GM18519 (cell line): ENCODE data around the gene RWDD4.
"Not testable (repeated sequence)": the region's sequence is repeated elsewhere in the genome, so short reads cannot be mapped to it uniquely, and the experiment has no call there.

Experiments used
- ATAC-seq: cut with Tn5 transposase; IDR thresholded peaks from one replicate; pipeline ENCODE4 v1.9.1; 2021; ENCODE audit warnings: mild to moderate bottlenecking, moderate library complexity; ENCODE audit not compliant: unreplicated experiment, low FRiP score

RWDD4 gene

DNA sequence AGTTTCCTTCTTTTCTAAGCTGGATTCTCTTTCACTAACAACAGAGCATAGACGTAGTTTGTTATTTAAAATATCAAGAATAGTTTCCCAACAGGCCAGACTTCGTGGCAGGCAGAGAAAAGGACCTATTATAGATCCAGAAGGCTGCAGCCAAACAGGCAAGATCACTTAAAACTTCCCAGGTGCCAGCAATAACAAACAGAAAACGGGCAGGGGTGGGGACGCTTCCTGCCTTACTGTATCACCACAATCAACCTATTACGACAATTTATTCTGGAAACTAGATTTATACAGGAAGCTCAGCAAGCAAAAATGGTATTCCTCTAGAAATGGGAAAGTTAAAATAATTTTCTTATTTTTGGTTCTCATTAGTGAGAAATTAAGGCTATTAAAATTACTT lies 22.1 kb downstream of the RWDD4 start:
- no peak for ATAC-seq

DNA sequence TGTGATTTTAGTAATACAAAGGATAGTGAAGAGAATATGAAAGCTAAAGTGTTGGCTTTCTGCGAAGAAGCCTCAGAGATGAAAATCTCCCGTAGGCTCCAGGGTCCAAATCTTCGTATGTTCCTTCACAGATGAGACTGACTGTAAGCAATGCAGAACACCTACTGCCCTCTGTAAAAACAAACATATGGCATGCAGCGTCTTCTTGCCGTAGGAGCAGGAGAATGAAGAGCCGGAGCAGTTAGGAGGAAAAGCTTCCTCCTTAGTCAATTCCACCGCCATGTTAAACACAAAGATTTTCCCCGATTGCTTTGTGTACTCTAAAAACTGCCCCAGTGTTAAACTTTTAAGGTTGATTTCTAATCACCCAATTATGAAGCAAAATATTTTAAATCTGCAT lies 22.5 kb downstream of the RWDD4 start:
- ATAC-seq, result no peak

DNA sequence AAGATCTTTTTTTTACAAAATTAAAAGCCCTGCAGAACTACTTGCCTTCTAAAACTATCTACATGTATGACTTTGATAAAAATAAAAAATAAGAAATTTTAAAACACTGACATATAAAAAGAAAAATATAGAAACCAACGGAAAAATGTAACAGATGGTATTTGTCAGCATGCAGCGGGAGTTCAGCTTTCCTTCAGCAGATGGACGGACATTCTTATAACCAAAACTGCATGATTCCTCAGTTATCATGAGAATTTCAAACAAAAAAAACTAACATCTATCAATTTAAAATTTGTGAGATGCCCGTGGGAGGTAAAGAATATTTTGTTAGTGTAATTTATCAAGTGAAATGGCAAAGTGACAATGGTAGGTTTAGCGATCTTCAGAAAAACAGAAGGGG lies 23.2 kb downstream of the RWDD4 start:
- no peak for ATAC-seq

DNA sequence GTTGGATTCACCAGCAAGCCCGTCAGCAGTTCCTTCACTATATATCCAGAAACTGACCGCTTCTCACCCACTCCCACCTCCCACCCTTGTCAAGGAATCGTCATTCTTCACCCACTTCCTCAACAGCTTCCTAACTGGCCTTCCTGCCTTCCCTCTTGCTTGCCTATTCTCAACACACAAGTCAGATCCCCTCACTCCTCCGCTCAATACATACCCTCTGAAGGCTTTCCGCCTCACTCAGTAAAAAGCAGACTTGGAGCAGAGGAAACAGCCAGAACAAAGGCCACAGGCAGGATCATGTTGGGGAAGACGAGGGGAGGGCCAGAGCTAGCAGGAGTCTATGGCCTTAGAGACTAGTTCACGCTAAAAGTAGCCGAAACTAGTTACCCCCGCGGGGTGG lies 23.7 kb downstream of the RWDD4 start:
- no peak for ATAC-seq

DNA sequence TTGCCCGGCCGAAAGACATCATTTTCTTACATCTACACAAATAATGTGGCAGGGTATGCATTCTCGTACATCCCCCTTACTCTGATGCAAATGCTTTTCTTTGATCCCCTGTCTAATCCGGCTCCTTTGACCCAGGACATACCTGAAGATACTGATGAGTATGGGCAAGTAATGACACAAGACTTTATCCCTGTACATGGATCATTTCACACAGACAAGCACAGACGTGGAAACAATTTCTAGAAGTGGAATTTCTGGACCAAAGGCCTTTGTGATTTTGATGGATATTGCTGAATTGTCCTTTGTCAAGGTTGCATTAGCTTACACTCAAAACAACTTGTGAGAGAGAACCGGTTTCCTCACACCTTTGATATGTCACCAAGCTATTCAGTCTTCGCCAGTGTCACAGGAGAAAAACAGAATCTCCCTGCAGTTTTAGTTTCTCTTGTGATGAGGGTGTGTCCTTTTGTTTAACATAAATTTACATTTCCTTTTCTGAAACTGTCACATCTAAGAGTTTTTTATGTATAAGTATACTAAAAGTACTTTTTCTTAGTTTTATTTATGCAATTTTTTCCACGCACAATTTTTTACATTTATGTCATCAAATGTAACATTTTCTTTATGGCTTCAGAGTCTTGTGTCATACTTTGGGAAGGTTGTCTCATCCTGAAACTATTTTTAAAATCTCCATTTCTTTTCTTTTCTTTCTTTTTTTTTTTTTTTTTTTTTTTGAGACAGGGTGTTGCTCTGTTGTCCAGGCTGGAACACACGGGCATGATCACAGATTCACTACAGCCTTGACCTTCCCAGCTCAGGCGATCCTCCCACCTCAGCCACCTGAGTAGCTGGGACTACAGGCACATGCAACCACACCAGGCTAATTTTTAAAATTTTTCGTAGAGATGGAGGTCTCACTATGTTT lies 25.2 kb downstream of the RWDD4 start:
- ATAC-seq, result no peak

DNA sequence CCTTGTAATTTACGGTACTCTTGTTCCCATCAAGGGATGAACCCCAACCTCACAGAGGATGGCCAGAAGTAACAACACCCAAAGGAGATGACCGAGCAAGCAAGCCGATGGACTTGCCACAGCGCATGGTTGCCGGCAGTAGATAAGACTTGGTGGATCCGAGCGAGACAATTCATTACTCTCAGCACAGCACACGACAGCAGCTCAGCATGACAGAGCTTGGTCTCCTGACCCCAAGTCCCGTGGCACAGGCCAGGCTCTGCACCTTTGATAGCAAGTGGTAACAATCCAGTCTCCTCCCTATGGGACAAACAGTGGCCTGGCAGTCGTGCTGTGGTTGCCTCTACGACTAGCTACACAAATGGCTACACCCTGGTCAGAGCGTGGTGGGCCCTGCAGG lies 26.3 kb downstream of the RWDD4 start:
- ATAC-seq, result no peak

DNA sequence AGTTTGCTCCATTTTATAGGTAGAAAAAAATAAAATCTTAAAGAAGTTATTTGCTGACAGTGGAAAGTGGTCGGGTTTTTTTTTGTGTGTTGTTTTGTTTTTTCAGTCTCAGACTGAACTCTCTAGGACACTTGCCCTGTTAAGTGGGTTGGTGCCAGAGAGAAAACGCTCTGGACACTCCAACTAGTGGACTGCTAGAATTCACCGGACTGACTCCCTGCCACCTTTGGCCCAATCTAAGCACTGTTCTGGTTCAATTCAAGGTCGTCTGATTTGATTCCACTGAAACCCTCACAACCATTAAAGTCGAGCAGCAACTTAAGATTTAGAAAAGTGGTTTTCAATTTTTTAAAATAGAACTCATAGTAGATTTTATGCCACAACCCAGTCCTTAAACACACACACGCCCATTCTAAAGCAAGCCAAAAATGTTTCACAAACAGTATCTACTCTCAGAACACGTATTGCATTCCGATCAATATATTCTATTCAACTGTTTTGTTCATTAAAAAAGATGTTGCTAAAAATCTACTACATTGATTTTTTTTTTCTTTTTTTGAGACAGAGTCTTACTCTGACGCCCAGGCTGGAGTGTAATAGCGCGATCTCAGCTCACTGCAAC lies 27.3 kb downstream of the RWDD4 start:
- no peak for ATAC-seq

DNA sequence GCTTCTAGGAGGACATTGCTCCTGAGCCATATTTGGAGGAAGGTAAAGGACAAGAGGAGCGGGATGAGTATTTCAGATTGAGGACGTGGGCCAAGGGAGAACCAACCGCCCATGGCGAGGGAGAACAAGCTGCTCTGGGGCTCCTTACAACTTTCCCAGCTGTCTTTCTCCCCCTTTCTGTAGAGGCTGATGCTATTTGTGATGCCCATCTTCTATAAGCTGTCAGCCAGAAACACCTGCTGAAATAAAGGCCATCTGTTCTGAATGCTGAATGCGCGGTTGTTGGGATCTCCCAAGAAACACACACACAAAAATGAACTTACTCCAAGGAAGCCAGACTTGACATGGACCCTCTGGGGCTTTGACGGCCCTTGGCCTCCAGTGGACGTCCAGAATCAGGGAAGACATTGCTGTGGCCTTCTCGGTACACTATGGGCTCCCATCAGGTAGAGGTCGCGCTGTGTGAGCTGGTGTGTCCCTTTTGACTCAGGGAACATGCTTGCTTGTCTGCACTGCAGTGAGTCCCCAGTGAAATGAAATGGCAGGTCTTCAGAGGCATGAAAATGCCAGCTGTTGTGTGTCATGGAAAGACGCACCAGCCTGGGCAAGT lies 30.9 kb downstream of the RWDD4 start:
- no peak for ATAC-seq

DNA sequence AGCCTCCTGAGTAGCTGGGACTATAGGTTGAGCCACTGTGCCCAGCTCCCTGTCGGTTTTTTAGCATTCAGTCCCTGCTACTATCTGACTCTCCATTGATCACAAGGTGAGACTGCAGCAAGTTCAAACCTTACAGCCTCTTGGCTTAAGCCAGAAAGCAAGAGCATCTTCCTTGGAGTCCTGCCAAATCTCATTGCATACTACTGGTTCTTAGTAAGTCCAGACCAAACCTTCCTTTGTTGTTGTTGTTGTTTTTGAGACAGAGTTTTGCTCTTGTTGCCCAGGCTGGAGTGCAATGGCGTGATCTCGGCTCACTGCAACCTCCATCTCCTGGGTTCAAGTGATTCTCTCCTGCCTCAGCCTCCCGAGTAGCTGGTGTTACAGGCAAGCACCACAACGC lies 31.7 kb downstream of the RWDD4 start:
- not testable (repeated sequence) for ATAC-seq

DNA sequence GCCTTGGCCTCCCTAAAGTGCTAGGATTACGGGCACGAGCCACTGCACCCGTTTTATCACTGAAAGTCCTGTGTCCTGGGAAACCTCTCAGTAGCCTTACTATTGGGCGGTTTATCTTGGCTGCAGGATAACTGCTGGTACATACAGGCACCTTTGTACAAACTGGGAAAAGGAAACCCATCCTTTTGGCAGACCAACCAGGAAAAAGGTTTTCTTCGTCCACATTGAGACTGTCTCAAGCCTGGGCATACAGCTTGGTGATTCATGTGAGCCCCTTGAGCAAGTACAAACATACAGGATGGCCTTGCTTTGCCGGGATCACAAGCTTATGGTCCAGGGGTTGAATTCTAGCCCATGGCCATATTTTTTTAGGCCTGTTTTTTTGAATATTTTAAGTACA lies 32.8 kb downstream of the RWDD4 start:
- ATAC-seq, result no peak

DNA sequence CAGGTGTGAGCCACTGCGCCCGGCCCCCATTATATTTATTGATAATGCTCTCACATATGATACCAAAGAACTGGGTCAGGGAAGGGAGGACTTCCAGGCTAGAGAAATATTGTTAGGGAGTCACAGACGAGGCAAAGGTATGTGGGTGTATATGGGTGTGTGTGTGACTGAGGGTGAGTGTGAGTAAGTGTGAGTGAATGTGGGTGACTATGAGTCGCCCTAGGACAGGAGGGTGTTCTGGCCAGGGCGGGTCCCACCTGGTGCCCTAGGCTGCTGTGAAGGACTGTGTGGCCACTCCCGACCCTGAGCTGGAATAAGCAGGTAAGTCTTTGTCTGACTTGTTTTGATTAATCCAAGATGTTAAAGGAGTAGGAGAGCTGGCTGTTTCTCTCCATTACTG lies 34.4 kb downstream of the RWDD4 start:
- no peak for ATAC-seq

DNA sequence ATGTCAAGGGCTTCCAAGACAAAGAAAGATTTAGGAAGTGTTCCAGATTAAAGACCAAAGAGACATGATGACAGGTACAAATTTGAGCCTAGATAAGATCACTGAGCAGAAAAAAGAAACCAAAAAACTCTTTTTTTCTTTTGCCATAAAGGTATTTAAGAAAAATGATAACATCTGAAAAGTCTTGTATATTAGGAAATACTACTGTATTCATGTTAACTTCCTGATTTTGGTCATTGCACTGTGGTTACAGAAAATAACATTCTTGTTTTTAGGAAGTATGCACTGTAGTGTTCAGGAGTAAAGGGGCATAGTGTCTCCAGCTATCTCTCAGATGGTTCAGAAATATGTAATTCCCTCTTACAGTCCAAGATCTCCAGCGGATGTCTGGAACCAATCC lies 37.1 kb downstream of the RWDD4 start:
- no peak for ATAC-seq

DNA sequence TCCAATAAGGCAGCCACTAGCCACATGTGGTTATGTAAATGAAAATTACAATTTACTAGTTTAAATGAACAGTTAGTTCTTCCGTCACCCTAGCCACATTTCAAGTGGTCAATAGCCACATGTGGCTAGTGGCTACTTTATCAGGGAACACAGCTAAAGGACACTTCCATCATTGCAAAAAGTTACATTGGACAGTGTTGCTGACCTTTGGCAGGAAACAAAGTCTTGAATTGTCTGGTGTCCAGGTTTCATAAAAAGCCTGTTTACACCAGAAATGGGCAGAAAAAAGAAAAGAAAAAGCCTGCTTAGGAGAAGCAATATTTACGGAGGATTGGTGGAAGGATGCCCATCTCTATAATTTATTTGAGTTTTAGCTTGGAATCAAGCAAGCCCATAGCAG lies 38.6 kb downstream of the RWDD4 start:
- ATAC-seq, result no peak

DNA sequence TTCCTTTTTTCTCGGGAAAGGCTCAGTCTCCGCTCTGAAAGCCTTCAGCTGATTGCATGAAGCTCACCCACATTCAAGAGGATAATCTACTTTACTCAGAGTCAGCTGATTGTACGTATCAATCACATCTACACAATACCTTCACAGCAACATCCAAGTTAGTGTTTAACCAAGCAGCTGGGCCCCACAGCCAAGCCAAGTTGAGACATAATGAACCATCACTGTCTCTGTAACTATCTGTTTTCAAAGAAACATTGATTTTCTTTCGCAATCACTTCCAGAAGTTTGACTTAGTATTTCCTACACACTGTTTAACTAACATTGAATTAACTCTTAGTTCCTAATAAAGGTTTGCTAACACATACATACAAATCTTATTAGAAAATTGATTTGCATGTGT lies 40.3 kb downstream of the RWDD4 start:
- ATAC-seq, result no peak

DNA sequence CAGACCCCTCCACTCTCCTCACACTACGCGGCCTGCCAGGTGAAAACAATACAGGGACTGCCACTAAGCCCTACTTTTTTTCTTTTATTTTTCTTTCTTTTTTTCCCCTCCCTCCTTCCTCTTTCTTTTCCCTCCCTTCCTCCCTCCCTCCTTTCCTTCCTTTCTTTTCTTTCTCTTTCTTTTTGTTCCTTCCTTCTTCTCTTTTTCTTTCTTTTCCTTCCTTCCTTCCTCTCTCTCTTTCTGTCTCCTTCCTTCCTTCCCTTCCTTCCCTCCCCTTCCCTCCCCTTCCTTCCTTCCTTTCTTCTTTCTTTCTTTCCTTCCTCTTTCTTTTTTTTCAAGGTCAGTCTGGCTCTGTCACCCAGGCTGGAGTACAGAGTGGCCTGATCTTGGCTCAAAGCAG lies 41.9 kb downstream of the RWDD4 start:
- no peak for ATAC-seq

DNA sequence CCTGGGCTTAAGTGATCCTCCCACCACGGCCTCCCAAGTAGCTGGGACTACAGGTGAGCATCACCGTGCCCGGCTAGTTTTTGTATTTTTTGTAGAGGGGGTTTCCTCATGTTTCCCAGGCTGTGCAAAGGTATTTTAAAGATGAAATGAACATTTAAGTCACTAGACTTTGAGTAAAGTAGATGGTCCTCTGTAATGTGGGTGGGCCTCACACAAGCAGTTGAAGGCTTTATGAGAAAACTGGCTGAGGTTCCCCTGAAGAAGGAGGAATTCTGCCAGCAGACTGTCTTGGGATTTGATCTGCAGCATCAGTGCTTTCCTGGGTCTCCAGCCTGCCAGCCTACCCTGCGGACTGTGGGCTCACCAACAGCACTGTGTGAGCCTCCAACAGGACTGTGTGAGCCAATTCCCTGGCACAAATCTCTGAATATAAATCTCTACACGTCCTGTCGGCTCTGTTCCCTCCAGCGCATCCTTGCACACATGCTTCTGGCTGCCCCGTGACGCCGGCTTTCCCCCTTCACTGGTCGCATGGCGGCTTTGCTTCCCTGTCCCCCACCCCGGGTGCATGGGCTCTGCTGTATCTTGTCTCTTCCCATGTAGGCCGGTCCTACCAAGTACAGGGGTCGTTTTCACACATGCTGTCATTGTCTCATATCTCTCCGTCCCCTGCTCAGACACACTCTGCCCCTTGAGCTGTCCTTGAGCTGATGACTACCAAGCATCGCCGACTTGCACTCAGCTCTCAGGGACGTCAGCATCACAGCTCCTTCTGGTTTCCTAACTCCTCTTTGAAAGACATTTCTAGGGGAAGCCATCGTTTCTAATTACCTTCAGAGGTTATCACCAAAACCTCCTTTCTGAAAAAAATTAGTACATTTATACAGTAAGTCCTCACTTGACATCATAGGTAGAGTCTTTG lies 46.4 kb downstream of the RWDD4 start:
- no peak for ATAC-seq

DNA sequence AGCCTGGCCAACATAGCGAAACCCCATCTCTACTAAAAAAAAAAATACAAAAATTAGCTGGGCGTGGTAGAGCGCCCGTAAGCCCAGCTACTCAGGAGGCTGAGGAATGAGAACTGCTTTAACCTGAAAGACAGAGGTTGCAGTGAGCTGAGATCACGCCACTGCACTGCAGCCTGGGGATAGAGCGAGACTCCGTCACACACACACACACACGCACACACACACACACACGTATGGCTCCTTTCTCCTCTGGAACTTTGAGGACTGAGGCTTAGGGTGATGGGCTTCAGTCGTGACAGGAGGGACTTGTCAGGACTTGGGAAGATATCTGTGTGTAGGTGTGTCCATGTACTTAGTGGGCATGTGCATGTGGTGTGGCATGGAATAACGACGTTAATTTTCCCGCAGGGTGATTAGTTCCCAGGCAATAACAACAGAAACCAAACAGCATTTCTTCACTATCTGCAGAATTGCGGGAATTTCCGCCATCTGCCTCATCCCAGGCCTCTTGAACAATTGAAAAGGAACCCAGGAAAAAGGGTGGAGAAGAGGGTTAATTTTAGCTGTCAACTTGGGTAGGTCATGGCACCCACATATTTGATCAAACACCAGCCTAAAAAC lies 47.7 kb downstream of the RWDD4 start:
- ATAC-seq, result no peak

DNA sequence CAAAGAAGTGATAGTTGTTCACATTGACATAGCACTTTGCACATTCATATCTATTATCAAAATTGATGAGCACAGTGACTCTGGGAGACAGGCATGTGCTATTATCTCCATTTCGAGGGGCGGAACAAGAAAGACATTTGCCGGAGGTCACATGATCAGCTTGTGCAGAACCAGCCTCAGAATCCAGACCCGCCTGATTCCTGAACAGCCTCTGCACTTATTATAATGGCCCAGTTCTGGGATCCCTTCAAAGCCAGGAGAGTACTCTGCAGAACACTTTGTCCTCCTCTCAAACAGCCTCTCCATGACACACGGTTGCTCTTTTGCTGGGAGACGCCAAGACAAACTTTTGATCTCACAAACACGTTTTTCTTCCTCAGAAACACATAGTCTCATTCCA lies 48.4 kb downstream of the RWDD4 start:
- no peak for ATAC-seq

DNA sequence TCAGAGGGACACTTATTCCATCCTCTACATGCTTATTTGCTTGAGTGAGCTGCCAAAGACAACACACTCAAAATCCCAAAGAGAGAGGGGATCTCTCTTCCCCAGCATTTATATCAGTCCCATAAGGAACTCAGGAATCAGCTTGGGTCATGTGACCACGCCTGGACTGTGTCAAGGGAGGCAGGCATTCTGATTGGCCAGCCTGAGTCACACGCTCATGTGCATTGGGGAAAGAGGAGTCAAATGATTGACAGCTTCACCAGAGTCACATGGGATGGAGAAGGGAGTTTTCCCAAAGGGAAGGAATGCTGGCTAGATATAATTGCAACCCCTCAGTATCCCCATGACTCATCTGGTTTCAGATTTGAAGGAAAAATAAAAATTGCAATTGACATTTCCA lies 49.0 kb downstream of the RWDD4 start:
- ATAC-seq, result no peak

DNA sequence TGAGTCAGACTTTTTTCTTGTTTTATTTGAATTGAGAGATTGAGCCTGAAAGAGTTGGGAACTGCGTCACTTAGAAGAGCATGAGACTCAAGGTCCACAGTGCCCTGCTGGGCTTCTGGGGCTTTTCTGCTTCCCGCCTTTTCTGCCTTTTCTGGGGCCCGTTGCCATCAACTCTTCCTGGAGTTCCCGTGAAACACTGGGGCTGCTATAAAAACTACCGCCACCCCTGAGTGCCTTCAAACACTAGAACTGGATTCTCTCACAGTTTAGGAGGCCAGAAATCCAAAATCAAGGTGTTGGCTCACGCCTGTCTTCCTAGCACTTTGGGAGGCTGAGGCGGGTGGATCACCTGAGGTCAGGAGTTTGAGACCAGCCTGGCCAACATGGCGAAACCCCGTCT lies 49.8 kb downstream of the RWDD4 start:
- ATAC-seq, result no peak
